ENCODE data around the gene GNG7.

DNA sequence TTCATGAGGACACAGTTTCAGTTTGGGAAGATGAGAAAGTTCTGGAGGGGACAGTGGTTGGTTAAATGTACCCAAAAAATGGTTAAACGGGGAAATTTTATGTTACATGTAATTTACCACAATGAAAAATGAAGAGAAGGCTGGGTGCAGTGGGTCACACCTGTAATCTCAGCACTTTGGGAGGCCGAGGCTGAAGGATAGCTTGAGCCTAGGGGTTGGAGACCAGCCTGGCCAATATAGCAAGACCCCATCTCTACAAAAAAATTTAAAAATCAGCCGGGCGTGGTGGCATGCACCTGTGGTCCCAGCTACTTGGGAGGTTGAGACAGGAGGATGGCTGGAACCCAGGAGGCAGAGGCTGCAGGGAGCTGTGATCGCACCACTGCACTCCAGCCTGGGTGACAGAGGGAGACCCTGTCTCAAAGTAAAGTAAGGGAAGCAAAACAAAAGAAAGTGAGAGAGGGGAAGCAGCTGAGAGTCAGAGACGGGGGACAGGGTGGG, 17.2 kb downstream of the GNG7 start:
- no peak for TF ChIP-seq POLR2AphosphoS5 (IDR thresholded peaks at IDR 0.05; ENCODE audit: low read length)
- TF ChIP-seq, protein P1, sequence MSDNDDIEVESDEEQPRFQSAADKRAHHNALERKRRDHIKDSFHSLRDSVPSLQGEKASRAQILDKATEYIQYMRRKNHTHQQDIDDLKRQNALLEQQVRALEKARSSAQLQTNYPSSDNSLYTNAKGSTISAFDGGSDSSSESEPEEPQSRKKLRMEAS (IDR thresholded peaks at IDR 0.05; ENCODE audit: low read depth, low read length), result no peak

All from GM12878 (cell line).